K562 (cell line): Measurements from ENCODE around the gene OR4C6. TPM values are rescaled to one million over a fixed set of nuclear protein-coding genes. Genes with fewer than 3 reads are reported as not detected.

Experiments
- ATAC-seq: fragments of 200-7000 bp; cut with Tn5 transposase; 3 replicates; pipeline ENCODE4 v1.9.1; 2020; ENCODE audit warnings: moderate library complexity
- BruUV-seq: library from RNA; stranded (reverse); fragments of 400-500 nt; replicated peaks from 2 replicates; lab custom pipeline; 2021; lab: Mats Ljungman, UMichigan
- CTCF ChIA-PET: fragments of 300-600 bp; formaldehyde crosslinking; extraction: SDS; loops from one replicate; lab custom pipeline; 2021; ENCODE audit warnings: low intra/inter-chr PET ratio; lab: Yijun Ruan, JAX
- POLR2A ChIA-PET: fragments of 300-600, 350-650 bp; sonication (Branson Sonifier 250); formaldehyde crosslinking; extraction: SDS; loops from one replicate; lab custom pipeline; 2021; ENCODE audit warnings: antibody characterized with exemption, inconsistent platforms; lab: Yijun Ruan, JAX
- DNase-seq, 4 experiments: peaks; one replicate each; pipeline versions ENCODE4 v3.0.0 to v3.0.0-alpha.2; 2011 to 2018; ENCODE audit warnings: low spot score in 3 of 4, mixed read lengths in 3 of 4; ENCODE audit errors: extremely low read depth in 1 of 4
- FAIRE-seq: peaks from 2 replicates; lab custom pipeline; 2011; peaks lifted over from hg19 to GRCh38; lab: Jason Lieb, UNC
- H2AFZ ChIP-seq: 2 replicates; pipeline ENCODE4 v1.6.0; 2011; ENCODE audit warnings: low read depth, low read length, control low read depth, inconsistent platforms
- H3K27ac ChIP-seq: fragments of 200-600 bp; 3 replicates; pipeline ENCODE4 v1.8.0; 2011; ENCODE audit warnings: low read depth, mild to moderate bottlenecking, control low read depth, inconsistent platforms, low read length, moderate library complexity, mixed read lengths; ENCODE audit errors: extremely low read depth
- H3K27me3 ChIP-seq, 2 experiments: fragments of 300-600 bp in 1 of 2; 2 replicates in 1 of 2; 3 replicates in 1 of 2; pipeline versions ENCODE4 v1.6.0 to v1.8.0; 2011; ENCODE audit warnings: inconsistent platforms in 2 of 2, low read length in 2 of 2, mild to moderate bottlenecking in 1 of 2, mixed read lengths in 1 of 2, moderate library complexity in 1 of 2; ENCODE audit not compliant: control insufficient read depth in 2 of 2, insufficient read depth in 2 of 2
- H3K36me3 ChIP-seq: fragments of 300-600 bp; 3 replicates; pipeline ENCODE4 v1.8.0; 2011; ENCODE audit warnings: mild to moderate bottlenecking, low read length, inconsistent platforms; ENCODE audit not compliant: control insufficient read depth, insufficient read depth
- H3K4me1 ChIP-seq, 2 experiments: fragments of 200-600 bp in 1 of 2; replicated peaks in 1 of 2; 2 replicates in 1 of 2; 3 replicates in 1 of 2; pipeline versions ENCODE4 v1.5.1 to v1.8.0; 2011; ENCODE audit warnings: inconsistent platforms in 2 of 2, low read length in 2 of 2, mild to moderate bottlenecking in 1 of 2, mixed read lengths in 1 of 2, moderate library complexity in 1 of 2; ENCODE audit not compliant: control insufficient read depth in 2 of 2, insufficient read depth in 2 of 2
- H3K4me2 ChIP-seq: 2 replicates; pipeline ENCODE4 v1.6.1; 2011; ENCODE audit warnings: low read length, control low read depth, inconsistent platforms, mixed read lengths; ENCODE audit not compliant: insufficient read depth
- H3K4me3 ChIP-seq: fragments of 200-600 bp; sonication (generic), shearing (Covaris generic); 2 replicates; pipeline ENCODE4 v1.5.1; 2016; ENCODE audit warnings: control low read depth, inconsistent platforms
- H3K79me2 ChIP-seq: fragments of 200-600 bp; 3 replicates; pipeline ENCODE4 v1.8.0; 2011; ENCODE audit warnings: low read length, inconsistent platforms; ENCODE audit not compliant: control insufficient read depth, insufficient read depth
- H3K9ac ChIP-seq, 2 experiments: 2 replicates each; pipeline versions ENCODE4 v1.6.0 to v1.6.1; 2011; ENCODE audit warnings: low read depth in 2 of 2, low read length in 2 of 2, control low read depth in 1 of 2, inconsistent platforms in 1 of 2, mild to moderate bottlenecking in 1 of 2, mixed read lengths in 1 of 2; ENCODE audit not compliant: insufficient read depth in 1 of 2
- H3K9me1 ChIP-seq: one replicate; pipeline ENCODE4 v1.6.0; 2011; ENCODE audit warnings: inconsistent platforms, mild to moderate bottlenecking, low read length, moderate library complexity; ENCODE audit not compliant: control insufficient read depth, insufficient read depth
- H3K9me3 ChIP-seq: replicated peaks from 2 replicates; pipeline ENCODE4 v1.5.1; 2011; ENCODE audit warnings: low read depth, low read length, inconsistent platforms; ENCODE audit not compliant: control insufficient read depth, insufficient read depth
- H4K20me1 ChIP-seq: replicated peaks from 2 replicates; pipeline ENCODE4 v1.6.1; 2011; ENCODE audit warnings: low read length, inconsistent platforms, mixed read lengths; ENCODE audit not compliant: control insufficient read depth, insufficient read depth
- ATF1 ChIP-seq, 2 experiments: fragments of 450-650 bp in 1 of 2; IDR thresholded peaks; 2 replicates each; pipeline ENCODE4 v1.6.1; 2016; ENCODE audit warnings: missing compliant biosample characterization in 1 of 2, missing genetic modification characterization in 1 of 2
- DACH1 ChIP-seq: fragments of 450-650 bp; IDR thresholded peaks from 2 replicates; pipeline ENCODE4 v1.6.1; 2018; ENCODE audit not compliant: partially characterized antibody
- FUS ChIP-seq: fragments of 200-400 bp; formaldehyde crosslinking; optimal IDR thresholded peaks from 2 replicates; pipeline ENCODE3; 2017; ENCODE audit warnings: low read depth, low read length
- HDAC6 ChIP-seq: IDR thresholded peaks from 2 replicates; pipeline ENCODE4 v1.6.1; 2012; ENCODE audit warnings: low read depth, mild to moderate bottlenecking, control low read depth, inconsistent platforms, low read length, moderate library complexity
- KDM1A ChIP-seq, 2 experiments: fragments of 450-650 bp; IDR thresholded peaks; 2 replicates each; pipeline ENCODE4 v1.6.1; 2016; ENCODE audit warnings: mild to moderate bottlenecking in 2 of 2
- KDM2B ChIP-seq: fragments of 250-450 bp; sonication (Bioruptor Pico); IDR thresholded peaks from 2 replicates; pipeline ENCODE4 v1.8.0; 2021; ENCODE audit warnings: mild to moderate bottlenecking, moderate library complexity
- KLF10 ChIP-seq: fragments of 250-450 bp; sonication (Bioruptor Pico); IDR thresholded peaks from 2 replicates; pipeline ENCODE4 v1.6.1; 2021; ENCODE audit warnings: matching md5 sums
- MEF2D ChIP-seq: conservative IDR thresholded peaks from 2 replicates; pipeline ENCODE4 v1.6.1; 2016; ENCODE audit warnings: low read depth, missing genetic modification characterization, missing compliant biosample characterization
- POLR2B ChIP-seq: fragments of 450-650 bp; IDR thresholded peaks from 2 replicates; pipeline ENCODE4 v1.6.1; 2018; ENCODE audit warnings: low read depth; ENCODE audit not compliant: partially characterized antibody
- RNF2 ChIP-seq: sonication (generic); IDR thresholded peaks from 2 replicates; pipeline ENCODE4 v1.6.1; 2016
- RUNX1 ChIP-seq: sonication (generic); IDR thresholded peaks from 2 replicates; pipeline ENCODE4 v1.6.1; 2016; ENCODE audit warnings: antibody characterized with exemption, low read depth
- SMAD4 ChIP-seq: fragments of 250-450 bp; sonication (Bioruptor Pico); conservative IDR thresholded peaks from 2 replicates; pipeline ENCODE4 v1.8.0; 2021; ENCODE audit warnings: inconsistent platforms, mild to moderate bottlenecking, moderate library complexity
- TAL1 ChIP-seq: fragments of 450-650 bp; IDR thresholded peaks from 2 replicates; pipeline ENCODE4 v1.6.1; 2016; ENCODE audit warnings: mild to moderate bottlenecking
- TEAD1 ChIP-seq, 2 experiments: fragments of 450-650 bp in 1 of 2; sonication (generic) in 1 of 2; formaldehyde crosslinking; IDR thresholded peaks; 2 replicates each; pipeline versions ENCODE4 v1.4.0 to v1.8.0; 2020 to 2022; ENCODE audit warnings: mild to moderate bottlenecking in 2 of 2, missing genetic modification reagents in 1 of 2
- ZBTB17 ChIP-seq: fragments of 450-650 bp; formaldehyde crosslinking; IDR thresholded peaks from 2 replicates; pipeline ENCODE4 v1.4.0; 2020; ENCODE audit warnings: mild to moderate bottlenecking
- ZFP1 ChIP-seq: fragments of 450-650 bp; formaldehyde crosslinking; IDR thresholded peaks from 2 replicates; pipeline ENCODE4 v1.4.0; 2020; ENCODE audit warnings: mild to moderate bottlenecking, mixed read lengths
- WGBS: fragments of 100-300 bp; shearing (Covaris generic); methylation state at CpG from one replicate; pipeline ENCODE4 v1.1.6; 2016; ENCODE audit warnings: low coverage, mixed read lengths; ENCODE audit not compliant: insufficient coverage; ENCODE audit errors: missing lambda C conversion rate; 5-methylcytosine and 5-hydroxymethylcytosine counted together
- in situ Hi-C: fragments of 300-500 bp; cut with MboI; formaldehyde crosslinking; loops from 4 replicates; pipeline ENCODE4 v1.15.0; 2018; ENCODE audit warnings: inconsistent platforms, mixed read lengths
- intact Hi-C: fragments of 100-400 bp; cut with micrococcal nuclease; formaldehyde crosslinking; loops from 2 replicates; pipeline ENCODE4 v1.14.2; 2022
- polyA plus RNA-seq, 8 experiments: library from polyadenylated mRNA; depleted of rRNA in 4 of 8; stranded (reverse) in 5 of 8; unstranded in 3 of 8; fragments of >200 nt; fragmentation: Nextera tagmentation in 2 of 8; fragmentation: Illumina TruSeq in 1 of 8; extraction: Ambion mirVana in 2 of 8; extraction: Trizol in 1 of 8; gene quantifications; 2 replicates each; pipeline versions ENCODE4 v1.2.1 to v1.2.3, GENCODE V29; 2011 to 2014; ENCODE audit warnings: inconsistent platforms in 1 of 8, missing spikeins in 1 of 8
- total RNA-seq, 7 experiments: library from RNA; depleted of rRNA in 6 of 7; stranded (reverse); fragments of >200 nt in 6 of 7; fragmentation: Illumina TruSeq in 2 of 7; extraction: Trizol in 2 of 7; gene quantifications; 2 replicates each; pipeline versions ENCODE4 v1.2.1 to v1.2.3, GENCODE V29; 2011 to 2021; ENCODE audit warnings: low replicate concordance in 1 of 7

The OR4C6 gene
- total and polyA plus RNA-seq, 9 of the 15 experiments (the other 6 are each of a cell fraction or from before 2014, with no cell fraction given) = not detected

DNA sequence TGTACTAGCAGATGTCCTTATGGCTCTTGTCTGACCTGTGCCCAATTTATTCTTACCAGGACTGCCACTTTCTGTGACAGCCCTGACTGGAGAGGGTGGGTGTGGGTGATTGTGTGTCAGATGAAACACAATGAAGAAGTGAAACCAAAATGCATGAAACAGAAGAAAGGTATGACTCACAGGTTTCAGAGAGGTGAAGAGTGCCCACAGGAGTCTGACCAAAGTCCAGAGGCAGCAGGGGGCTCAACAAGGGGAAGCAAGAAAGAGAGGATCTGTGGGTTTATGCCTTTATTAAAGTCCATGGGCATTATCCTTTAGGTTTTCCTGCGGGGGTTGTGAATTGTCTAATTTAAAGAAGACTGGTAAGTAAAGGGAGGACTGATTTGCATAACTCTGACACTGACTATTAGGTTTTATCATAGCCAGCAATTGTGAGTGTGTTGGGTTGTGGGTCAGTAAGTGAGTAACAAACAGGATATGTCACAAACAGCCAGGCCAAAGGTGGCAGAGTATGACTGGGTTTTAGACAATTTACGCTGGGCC, 3.9 kb upstream of the OR4C6 start:
- DNase-seq = no peak
- no peaks in the 10 kb centered on the region for H3K9me3 ChIP-seq
- ATAC-seq = no peak
- no peak overlapping the region for H3K4me2 ChIP-seq
- POLR2A ChIA-PET = no interaction called here
- TF ChIP-seq RUNX1 (no peak), TAL1 (no peak), KDM1A (IDR thresholded peaks at IDR 0.05) (no peak), RNF2 (no peak), ATF1 (CRISPR knock-in tag; IDR thresholded peaks at IDR 0.05) (no peak), ATF1 (tag; IDR thresholded peaks at IDR 0.05) (no peak), HDAC6 (no peak), MEF2D (tag) (no peak)
- no peaks in the 10 kb centered on the region for H3K9me1 ChIP-seq
- CTCF ChIA-PET = no interaction called here
- no peak overlapping the region for H3K4me3 ChIP-seq
- H3K4me1 ChIP-seq = no peaks in the 10 kb centered on the region
- no peak for FAIRE-seq
- H2AFZ ChIP-seq = no peak overlapping the region
- H3K27ac ChIP-seq = no peak overlapping the region
- no peaks in the 10 kb centered on the region for H3K36me3 ChIP-seq
- H3K27me3 ChIP-seq = no peaks in the 10 kb centered on the region
- no peaks in the 10 kb centered on the region for H3K79me2 ChIP-seq
- H3K9ac ChIP-seq = no peak overlapping the region
- 0% methylated on average over 2 of the region's 2 CpGs for WGBS
- in situ Hi-C loops = no loop called here
- intact Hi-C loops = no loop called here
- no TSS peak for BruUV-seq
- H4K20me1 ChIP-seq = no peaks in the 10 kb centered on the region

DNA sequence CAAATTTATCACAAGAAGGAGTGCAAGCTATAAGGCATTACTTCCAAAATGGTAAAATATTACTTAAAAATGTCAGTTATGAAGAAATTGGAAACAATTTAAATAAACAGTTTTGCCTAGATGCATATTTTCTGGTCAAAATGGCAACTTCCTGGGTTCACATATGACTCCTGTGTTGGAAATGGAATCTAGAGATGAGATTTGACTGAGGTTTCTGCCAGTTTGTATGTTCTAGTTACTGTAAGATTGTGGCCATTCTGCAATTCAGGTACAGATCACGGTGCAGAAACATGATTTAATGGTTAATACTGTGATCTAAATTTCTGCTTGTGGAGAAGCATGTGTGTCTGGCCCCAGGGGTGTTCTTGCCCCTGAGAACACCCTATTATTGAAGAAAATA, 3.4 kb upstream of the OR4C6 start:
- TF ChIP-seq SMAD4 (CRISPR knock-in tag) = no peak
- TF ChIP-seq DACH1 = no peak
- TF ChIP-seq KDM2B (CRISPR knock-in tag) = no peak
- no peak for TF ChIP-seq TEAD1 (CRISPR knock-in tag; IDR thresholded peaks at IDR 0.05)
- TF ChIP-seq KLF10 = no peak
- no peak for TF ChIP-seq FUS
- no peak for TF ChIP-seq POLR2B
- no peak for TF ChIP-seq ZBTB17 (CRISPR knock-in tag)
- no peak for TF ChIP-seq ZFP1 (CRISPR knock-in tag)

More for the DNA sequence above, 3.4 kb upstream of the OR4C6 start:
- ChIA-PET POLR2A (no interaction called here), CTCF (no interaction called here)
- H3K79me2 ChIP-seq = no peaks in the 10 kb centered on the region
- ATAC-seq (no peak), DNase-seq (no peak), FAIRE-seq (no peak)
- H3K4me2 ChIP-seq = no peak overlapping the region
- in situ Hi-C loops = no loop called here
- no peaks in the 10 kb centered on the region for H3K27me3 ChIP-seq
- H4K20me1 ChIP-seq = no peaks in the 10 kb centered on the region
- H2AFZ ChIP-seq = no peak overlapping the region
- no peak overlapping the region for H3K27ac ChIP-seq
- intact Hi-C loops = no loop called here
- H3K9ac ChIP-seq = no peak overlapping the region
- BruUV-seq = no TSS peak
- no peaks in the 10 kb centered on the region for H3K4me1 ChIP-seq
- 0% methylated on average over 1 of the region's 1 CpG for WGBS
- no peaks in the 10 kb centered on the region for H3K36me3 ChIP-seq
- no peaks in the 10 kb centered on the region for H3K9me3 ChIP-seq
- no peaks in the 10 kb centered on the region for H3K9me1 ChIP-seq
- H3K4me3 ChIP-seq = no peak overlapping the region
